Activated CD8-positive, alpha-beta memory T cell treated with anti-CD3 and anti-CD28 coated beads, Interleukin-2, amount 50 U/mL, for 1 hour (primary cell): ENCODE data around the gene SLC6A2.
"Not testable (repeated sequence)": the region's sequence is repeated elsewhere in the genome, so short reads cannot be mapped to it uniquely, and the experiment has no call there.

ENCODE experiments used
- DNase-seq: peaks from one replicate; pipeline ENCODE4 v3.0.0-alpha.2; 2020; ENCODE audit errors: extremely low read depth

Gene SLC6A2

GRCh38 chr16:55711959-55712876 is 56.4 kb downstream of the SLC6A2 start:
- DNase-seq, result no peak

GRCh38 chr16:55713103-55713502 is 57.3 kb downstream of the SLC6A2 start:
- DNase-seq, result no peak

GRCh38 chr16:55717326-55717725 is 61.5 kb downstream of the SLC6A2 start:
- no peak for DNase-seq

- DNase-seq, result no peak
These were observed 69.4 kb downstream of the SLC6A2 start for GRCh38 chr16:55725055-55725777.

- no peak for DNase-seq
These were observed 73.0 kb downstream of the SLC6A2 start for GRCh38 chr16:55728797-55729196.

- DNase-seq, result no peak
These were observed 74.3 kb downstream of the SLC6A2 start for GRCh38 chr16:55730115-55730514.

GRCh38 chr16:55732496-55732895 is 76.7 kb downstream of the SLC6A2 start:
- DNase-seq, result no peak

GRCh38 chr16:55734665-55735064 is 78.9 kb downstream of the SLC6A2 start:
- no peak for DNase-seq

GRCh38 chr16:55735120-55735781 is 79.5 kb downstream of the SLC6A2 start:
- DNase-seq, result no peak

- DNase-seq, result no peak
These were observed 80.9 kb downstream of the SLC6A2 start for GRCh38 chr16:55736671-55737070.

GRCh38 chr16:55737318-55737717 is 81.5 kb downstream of the SLC6A2 start:
- no peak for DNase-seq

- DNase-seq, result no peak
These were observed 82.2 kb downstream of the SLC6A2 start for GRCh38 chr16:55737966-55738365.

- DNase-seq, result no peak
These were observed 90.3 kb downstream of the SLC6A2 start for GRCh38 chr16:55746081-55746480.

GRCh38 chr16:55747785-55748184 is 92.0 kb downstream of the SLC6A2 start:
- no peak for DNase-seq

- not testable (repeated sequence) for DNase-seq
These were observed 96.8 kb downstream of the SLC6A2 start for GRCh38 chr16:55752465-55753144.

GRCh38 chr16:55753145-55753631 is 97.4 kb downstream of the SLC6A2 start:
- DNase-seq, result not testable (repeated sequence)
